H7 (cell line): ENCODE measurements around the gene PRM3. TPM values are rescaled to one million over a fixed set of nuclear protein-coding genes. Genes with fewer than 3 reads are reported as not detected.
A peak's percentile ranks its signal among the peaks of the same experiment; 100 is the strongest.

Experiments used
- DNase-seq: peaks from one replicate; pipeline ENCODE4 v3.0.0; 2012
- H3K27me3 ChIP-seq: 2 replicates; pipeline ENCODE4 v1.6.0; 2011; ENCODE audit warnings: mild to moderate bottlenecking, low read length; ENCODE audit not compliant: control insufficient read depth, insufficient read depth
- H3K36me3 ChIP-seq: replicated peaks from 2 replicates; pipeline ENCODE4 v1.5.1; 2011; ENCODE audit warnings: low read length; ENCODE audit not compliant: control insufficient read depth, insufficient read depth
- H3K4me3 ChIP-seq: 2 replicates; pipeline ENCODE4 v1.5.1; 2011; ENCODE audit warnings: low read depth, mild to moderate bottlenecking, control low read depth, low read length, moderate library complexity; ENCODE audit not compliant: insufficient read depth
- total RNA-seq: library from RNA; depleted of rRNA; stranded (reverse); fragments of >200 nt; shearing (Covaris generic); gene quantifications from 2 replicates; pipeline ENCODE4 v1.2.3, GENCODE V29; 2014

The PRM3 gene
- total RNA-seq, 1 experiment from 2014 or later = not detected

DNA sequence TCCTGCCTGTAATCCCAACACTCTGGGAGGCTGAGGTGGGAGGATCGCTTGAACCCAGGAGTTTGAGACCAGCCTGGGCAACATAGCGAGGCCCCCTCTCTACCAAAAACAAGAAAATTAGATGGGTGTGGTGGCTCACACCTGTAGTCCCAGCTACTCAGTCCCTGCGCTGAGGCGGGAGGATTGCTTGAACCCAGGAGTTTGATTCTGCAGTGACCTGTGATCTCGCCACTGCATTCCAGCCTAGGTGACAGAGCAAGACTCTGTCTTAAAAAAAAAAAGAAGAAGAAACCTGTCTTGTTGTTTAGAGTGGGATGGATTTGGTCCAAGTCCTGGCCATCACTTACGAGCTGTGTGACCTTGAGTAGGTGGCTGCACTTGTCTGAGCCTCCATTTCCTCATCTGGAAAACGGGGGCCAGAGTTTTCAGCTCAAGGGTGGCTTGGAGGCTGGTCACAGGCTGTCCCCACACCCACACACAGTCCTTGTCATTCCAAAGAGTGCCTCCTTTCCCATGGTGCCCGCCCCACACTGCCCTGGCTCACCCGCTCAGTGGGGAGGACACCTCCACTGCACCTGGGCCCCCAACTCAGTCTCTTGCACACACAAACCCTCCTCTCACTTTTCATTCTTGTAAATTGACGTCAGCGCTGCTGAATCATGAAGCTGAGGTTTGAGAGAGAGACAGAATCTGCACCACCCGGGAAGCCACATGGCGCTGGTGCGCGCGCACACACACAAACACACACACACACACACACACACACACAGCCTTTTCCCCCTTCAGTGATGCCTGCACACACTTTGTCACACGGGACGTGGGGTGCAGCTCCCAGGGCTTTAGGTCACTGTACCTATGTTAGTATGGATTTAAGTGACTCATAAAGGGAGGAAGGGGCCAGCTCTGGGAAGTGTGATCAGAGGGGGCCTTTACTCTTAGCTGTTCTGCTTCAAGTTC, 21.6 kb downstream of the PRM3 start:
- Histone ChIP-seq H3K27me3 (no peaks in the 10 kb centered on the region), H3K36me3 (peaks cover 15% of the 10 kb centered on the region), H3K4me3 (no peak overlapping the region)
- DNase-seq = no peak

DNA sequence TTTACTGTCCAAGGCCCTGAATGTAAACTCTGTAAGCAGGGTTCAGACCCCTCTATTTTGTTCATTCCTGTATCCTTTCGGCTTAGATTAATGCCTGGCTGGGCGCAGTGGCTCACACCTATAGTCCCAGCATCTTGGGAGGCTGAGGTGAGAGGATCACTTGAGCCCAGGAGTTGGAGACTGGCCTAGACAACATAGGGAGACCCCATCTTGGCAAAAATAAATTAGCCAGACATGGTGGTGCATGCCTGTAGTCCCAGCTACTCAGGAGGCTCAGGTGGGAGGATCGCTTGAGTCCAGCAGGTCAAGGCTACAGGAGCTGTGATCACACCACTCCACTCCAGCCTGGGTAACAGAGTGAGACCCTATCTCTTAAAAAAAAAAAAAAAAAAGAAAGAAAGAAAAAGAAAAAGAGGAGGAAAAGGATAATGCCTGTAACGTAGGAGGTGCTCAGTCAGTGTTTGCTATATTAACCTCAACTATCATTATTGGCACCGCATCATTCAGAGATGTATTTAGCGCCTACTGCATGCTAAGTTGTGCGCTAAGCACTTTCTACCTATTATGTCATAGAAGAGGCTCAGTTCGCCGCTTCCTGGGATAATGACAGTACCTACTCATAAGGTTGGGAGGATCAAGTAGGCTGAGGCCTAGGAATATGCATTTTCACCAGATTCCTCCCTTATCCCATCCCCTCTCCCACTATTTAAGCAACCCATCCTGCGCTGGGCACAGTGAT, 22.5 kb downstream of the PRM3 start:
- Histone ChIP-seq H3K27me3 (no peaks in the 10 kb centered on the region), H3K36me3 (peaks cover 15% of the 10 kb centered on the region), H3K4me3 (no peak overlapping the region)
- no peak for DNase-seq

DNA sequence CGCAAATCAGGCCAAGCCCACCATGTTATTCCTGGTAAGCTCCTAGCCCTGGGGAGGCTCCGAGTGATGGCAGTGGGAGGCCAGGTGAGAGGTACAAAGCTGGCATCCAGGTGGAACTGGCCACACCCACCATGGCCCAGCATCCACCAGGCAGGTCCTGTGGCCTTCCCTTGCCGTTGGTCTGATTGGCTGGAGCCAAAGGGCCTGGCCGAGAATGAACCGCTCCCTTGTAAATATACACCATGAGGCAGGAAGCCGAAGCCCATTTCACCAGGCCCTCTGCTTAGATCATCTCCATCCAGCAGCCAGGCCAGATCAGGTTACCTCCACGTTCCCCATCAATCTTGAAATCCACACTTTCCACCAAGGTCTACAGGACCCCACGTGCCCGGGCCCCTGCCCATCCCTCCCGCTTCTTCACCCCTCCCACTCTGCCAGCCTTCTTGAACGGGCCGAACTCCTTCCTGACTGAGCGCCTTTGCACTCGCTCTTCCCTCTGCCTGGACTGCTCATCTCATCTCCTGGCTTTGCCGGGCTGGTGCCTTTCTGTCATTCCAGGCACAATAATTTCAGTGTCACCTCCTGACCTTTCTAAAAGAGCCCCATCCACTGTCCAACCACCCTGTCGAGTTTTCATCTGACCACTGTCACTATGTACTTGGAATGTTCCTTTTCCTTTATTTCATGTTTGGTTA, 23.2 kb downstream of the PRM3 start:
- H3K4me3 ChIP-seq = no peak overlapping the region
- peak; percentile 74 for DNase-seq
- peaks cover 15% of the 10 kb centered on the region for H3K36me3 ChIP-seq
- H3K27me3 ChIP-seq = no peaks in the 10 kb centered on the region

DNA sequence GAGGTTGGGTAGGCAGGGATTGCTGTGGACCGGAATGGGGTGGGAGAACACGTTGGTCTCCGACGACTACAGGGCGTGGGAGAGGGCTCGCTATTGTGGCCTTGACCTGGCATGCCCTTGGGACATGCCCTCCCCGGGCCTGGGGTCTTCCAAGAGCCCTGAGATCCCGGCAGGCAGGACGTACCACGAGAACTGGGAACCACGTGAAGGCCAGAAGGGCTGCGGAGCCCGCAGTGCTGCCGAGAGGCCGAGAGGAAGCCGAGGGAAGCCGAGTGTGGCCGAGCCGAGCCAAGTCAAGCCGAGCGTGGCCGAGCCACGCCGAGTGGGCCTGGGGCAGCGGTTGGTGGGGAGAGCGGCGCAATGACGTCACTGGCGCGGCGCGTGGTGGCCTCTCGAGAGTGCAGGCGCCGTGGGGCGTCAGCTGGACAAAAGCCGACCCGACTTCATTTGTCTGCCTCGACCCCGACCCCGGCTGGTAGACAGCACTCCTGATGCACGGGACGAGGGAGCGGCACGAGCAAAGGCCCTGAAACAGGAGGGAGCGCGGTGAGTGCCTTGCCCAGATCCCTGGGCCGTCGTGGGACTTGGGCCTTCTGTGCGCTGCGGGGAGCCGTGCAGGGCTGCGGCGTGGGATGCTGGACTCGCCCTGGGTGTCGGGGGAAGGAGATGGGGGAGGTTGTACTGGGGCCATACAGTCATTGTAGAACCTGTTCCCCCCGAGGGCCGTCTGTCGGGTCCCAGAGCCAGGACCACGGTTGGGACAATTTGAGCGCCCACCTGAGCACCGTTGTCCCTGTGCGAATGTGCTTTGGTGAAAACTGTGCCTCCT, 24.0 kb downstream of the PRM3 start:
- Histone ChIP-seq H3K4me3 (no peak overlapping the region), H3K27me3 (no peaks in the 10 kb centered on the region), H3K36me3 (peaks cover 12% of the 10 kb centered on the region)
- DNase-seq = peak; percentile 66

DNA sequence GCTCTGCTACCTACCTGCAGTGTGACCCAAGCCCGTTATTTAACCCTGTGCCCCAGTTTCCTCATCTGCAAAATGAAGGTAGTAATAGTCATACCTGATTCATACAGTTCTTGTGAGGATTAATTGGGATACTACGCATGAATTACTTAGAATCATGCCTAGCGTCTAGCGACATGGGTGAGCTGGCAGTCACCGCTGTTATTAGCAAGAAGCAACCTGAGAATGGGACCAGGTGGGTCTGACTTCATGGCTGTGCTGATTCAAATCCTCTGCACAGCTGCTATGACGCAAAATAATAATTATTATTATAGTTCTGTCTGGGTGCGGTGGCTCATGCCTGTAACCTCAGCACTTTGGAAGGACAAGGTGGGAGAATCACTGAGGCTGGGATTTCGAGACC, 25.3 kb downstream of the PRM3 start:
- no peaks in the 10 kb centered on the region for H3K27me3 ChIP-seq
- H3K4me3 ChIP-seq = no peak overlapping the region
- peaks cover 4% of the 10 kb centered on the region for H3K36me3 ChIP-seq
- DNase-seq = no peak

DNA sequence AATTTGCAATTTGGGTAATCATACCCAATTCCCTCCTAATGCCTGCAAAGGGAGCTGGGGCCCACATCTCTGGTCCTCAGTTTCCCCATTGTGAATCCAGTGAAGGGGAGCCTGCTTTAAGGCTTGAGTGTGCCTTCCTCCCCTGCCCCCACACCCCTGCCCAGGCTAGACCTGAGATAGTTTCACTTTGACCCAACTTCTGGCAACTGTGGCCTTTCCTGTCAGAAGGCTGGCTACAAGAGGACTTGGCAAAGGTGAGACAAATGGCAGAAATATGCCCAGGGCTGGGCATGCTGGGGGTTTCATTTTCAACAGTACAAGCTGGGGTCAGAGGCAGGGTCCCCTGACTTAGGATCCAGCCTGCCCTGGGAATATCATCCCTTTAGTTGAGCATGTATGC, 27.4 kb downstream of the PRM3 start:
- no peak overlapping the region for H3K4me3 ChIP-seq
- no peak for DNase-seq
- H3K27me3 ChIP-seq = no peaks in the 10 kb centered on the region
- H3K36me3 ChIP-seq = no peaks in the 10 kb centered on the region

DNA sequence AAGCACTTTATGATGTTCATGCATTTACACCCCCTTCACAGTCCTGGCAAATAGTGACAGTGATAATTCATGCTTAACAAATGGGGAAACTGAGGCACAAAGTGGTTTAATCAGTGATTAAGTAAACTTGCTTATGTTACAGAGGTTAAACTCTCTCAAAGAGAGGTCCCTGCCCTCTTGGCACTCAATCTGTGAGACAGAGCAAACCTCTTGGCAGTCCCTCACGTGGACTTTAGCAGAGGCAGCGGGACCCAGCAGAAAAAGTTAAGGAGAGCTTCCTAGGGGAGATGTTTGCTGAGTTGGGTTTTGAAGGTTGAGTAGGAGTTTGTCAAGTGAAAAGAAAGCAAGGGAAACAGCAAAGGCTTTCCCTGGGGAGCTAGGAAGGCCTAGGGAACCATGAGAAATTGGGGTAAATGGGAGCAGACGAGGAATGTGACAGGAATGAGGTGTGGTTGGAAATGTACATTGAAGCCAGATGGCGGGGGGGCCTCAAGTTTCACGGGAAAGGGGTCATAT, 28.1 kb downstream of the PRM3 start:
- no peak for DNase-seq
- no peaks in the 10 kb centered on the region for H3K36me3 ChIP-seq
- H3K4me3 ChIP-seq = no peak overlapping the region
- no peaks in the 10 kb centered on the region for H3K27me3 ChIP-seq

DNA sequence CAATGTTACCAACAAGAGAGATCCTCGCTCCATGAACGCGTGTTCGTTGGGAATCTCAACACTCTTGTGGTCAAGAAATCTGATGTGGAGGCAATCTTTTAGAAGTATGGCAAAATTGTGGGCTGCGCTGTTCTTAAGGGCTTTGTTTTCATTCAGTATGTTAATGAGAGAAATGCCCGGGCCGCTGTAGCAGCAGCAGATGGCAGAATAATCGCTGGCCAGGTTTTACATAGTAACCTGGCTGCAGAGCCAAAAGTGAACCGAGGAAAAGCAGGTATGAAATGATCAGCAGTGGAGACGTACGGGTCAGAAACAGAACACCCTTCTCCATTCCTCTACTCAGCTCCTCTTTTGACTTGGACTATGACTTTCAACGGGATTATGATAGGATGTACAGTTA, 30.8 kb downstream of the PRM3 start:
- no peaks in the 10 kb centered on the region for H3K36me3 ChIP-seq
- no peaks in the 10 kb centered on the region for H3K27me3 ChIP-seq
- no peak for DNase-seq
- H3K4me3 ChIP-seq = no peak overlapping the region

DNA sequence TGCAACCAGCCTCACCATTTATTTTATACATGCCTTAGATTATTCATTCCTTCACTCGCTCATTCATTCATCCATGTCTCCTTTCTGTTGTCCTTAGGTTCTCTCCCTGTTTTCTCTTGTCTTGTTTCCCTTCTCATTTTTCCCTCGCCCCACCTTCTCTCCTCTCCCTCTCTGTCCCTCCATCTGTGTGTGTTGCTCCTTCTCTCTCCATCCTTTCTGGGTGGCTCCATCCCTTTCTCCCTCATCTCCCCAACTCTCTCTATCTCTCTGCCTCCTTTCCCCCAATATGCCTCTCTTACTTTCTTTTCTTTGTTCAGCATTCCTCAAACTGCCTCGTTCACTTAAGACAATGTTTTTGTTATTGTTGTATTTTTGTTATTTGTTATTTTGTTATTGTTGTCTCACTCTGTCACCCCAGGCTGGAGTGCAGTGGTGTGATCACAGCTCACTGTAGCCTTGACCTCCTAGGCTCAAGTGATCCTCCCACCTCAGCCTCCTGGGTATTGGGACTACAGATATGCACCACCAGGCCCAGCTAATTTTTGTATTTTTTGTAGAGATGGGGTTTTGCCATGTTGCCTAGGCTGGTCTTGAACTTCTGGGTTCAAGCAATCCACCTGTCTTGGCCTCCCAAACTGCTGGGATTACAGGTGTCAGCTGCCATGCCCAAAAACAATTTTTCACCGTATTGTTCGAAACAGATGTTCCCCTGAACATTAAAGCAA, 31.8 kb downstream of the PRM3 start:
- Histone ChIP-seq H3K27me3 (no peaks in the 10 kb centered on the region), H3K4me3 (no peak overlapping the region), H3K36me3 (no peaks in the 10 kb centered on the region)
- DNase-seq = no peak

DNA sequence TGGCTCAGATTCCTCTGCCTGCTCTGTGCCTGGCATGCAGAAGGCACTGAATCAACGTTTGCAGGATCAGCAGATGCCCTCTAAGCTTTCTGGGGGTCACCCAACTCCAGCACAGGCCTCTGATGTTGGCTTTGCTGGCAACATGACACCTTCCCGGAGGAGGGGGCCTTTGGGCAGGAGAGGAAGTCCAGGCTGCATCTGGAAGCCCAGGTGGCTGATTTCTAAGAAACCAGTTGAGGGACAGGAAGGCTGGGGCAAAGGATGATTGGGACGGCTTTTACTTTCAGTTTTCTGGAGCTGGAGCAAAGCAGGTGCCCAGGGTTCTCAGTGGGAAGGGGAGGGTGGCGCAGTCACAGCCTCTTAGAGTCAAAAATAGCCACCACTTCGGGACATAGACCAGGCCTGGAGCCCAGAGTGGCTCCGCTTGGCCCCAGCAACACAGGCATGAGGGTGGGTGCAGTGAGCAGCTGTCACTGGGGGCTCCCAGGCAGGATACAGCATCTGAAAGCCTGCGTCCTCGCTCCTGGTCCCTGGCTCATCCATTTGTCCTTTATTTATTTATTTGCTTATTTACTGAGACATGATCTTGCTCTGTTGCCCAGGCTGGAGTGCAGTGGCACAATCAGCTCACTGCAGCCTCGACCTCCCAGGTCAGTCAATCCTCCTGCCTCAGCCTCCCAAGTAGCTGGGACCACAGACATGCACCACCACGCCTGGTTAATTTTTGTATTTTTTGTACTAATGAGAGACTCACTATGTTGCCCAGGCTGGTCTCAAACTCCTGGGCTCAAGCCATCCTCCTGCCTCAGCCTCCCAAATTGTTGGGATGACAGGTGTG, 32.6 kb downstream of the PRM3 start:
- Histone ChIP-seq H3K36me3 (no peaks in the 10 kb centered on the region), H3K27me3 (no peaks in the 10 kb centered on the region), H3K4me3 (no peak overlapping the region)
- DNase-seq = no peak

DNA sequence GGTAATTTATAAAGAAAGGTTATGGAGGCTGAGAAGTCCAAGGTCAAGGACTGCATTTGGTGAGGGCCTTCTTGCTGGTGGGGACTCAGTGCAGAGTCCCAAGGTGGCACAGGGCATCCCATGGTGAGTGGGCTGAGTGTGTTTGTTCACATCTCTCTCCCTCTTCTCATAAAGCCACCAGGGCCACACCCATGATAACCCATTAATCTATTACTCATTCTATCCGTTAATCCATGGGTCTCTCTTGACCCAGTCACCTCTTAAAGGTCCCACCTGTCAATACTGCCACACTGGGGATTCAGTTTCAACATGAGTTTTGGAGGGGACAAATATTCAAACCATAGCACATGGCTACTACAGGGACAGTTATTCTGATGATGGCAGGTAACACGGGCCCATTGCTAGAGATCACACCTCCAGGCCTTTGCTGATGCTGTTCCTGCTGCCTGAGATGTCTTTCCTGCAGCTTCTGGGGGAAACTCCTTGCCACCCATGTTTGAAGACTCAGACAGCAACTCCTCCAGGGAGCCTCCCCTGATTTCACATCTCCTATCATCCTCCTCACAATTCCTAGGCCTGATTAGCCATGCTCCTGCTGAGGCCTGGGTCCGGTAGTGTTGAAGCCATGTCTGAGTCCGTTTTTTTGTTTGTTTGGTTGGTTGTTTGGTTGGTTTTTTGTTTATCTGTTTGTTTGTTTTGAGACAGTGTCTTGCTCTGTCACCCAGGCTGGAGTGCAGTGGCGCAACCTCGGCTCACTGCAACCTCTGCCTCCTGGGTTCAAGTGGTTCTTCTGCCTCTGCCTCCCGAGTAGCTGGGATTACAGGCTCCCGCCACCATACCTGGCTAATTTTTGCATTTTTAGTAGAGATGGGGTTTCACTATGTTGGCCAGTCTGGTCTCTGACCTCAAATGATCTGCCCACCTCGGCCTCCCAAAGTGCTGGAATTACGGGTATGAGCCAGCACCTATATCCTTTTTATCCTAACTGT, 33.5 kb downstream of the PRM3 start:
- Histone ChIP-seq H3K27me3 (no peaks in the 10 kb centered on the region), H3K4me3 (no peak overlapping the region), H3K36me3 (no peaks in the 10 kb centered on the region)
- no peak for DNase-seq
